GM23338 (cell line): ENCODE measurements around the gene A4GNT. TPM values are rescaled to one million over a fixed set of nuclear protein-coding genes. Genes with fewer than 3 reads are reported as not detected.
A peak's percentile ranks its signal among the peaks of the same experiment; 100 is the strongest.

Experiments used
- ATAC-seq: fragments of 200-7000 bp; cut with Tn5 transposase; 3 replicates; pipeline ENCODE4 v1.9.1; 2020
- DNase-seq: peaks from one replicate; pipeline ENCODE4 v3.0.0-alpha.2; 2015; ENCODE audit warnings: low spot score
- H2AFZ ChIP-seq: fragments of 200-600 bp; sonication (generic); 2 replicates; pipeline ENCODE4 v1.8.0; 2016; ENCODE audit warnings: antibody characterized with exemption, mild to moderate bottlenecking, moderate library complexity
- H3F3A ChIP-seq: fragments of 200-600 bp; sonication (generic); replicated peaks from 2 replicates; pipeline ENCODE4 v1.8.0; 2017; ENCODE audit warnings: antibody characterized with exemption, mixed run types, low read depth
- H3K27ac ChIP-seq: fragments of 200-600 bp; sonication (generic); 2 replicates; pipeline ENCODE4 v1.6.1; 2016; ENCODE audit warnings: low read depth
- H3K27me3 ChIP-seq: fragments of 200-600 bp; sonication (generic); 2 replicates; pipeline ENCODE4 v1.8.0; 2016; ENCODE audit warnings: mild to moderate bottlenecking, mixed run types, moderate library complexity; ENCODE audit not compliant: insufficient read depth
- H3K36me3 ChIP-seq: fragments of 200-600 bp; sonication (generic); 2 replicates; pipeline ENCODE4 v1.8.0; 2016; ENCODE audit warnings: mild to moderate bottlenecking; ENCODE audit not compliant: insufficient read depth
- H3K4me1 ChIP-seq: fragments of 200-600 bp; sonication (generic); 2 replicates; pipeline ENCODE4 v1.8.0; 2016; ENCODE audit warnings: mild to moderate bottlenecking, moderate library complexity; ENCODE audit not compliant: insufficient read depth
- H3K4me2 ChIP-seq: fragments of 200-600 bp; sonication (generic); 2 replicates; pipeline ENCODE4 v1.7.1; 2017; ENCODE audit warnings: mixed run types
- H3K4me3 ChIP-seq: fragments of 200-600 bp; sonication (generic); 2 replicates; pipeline ENCODE4 v1.6.1; 2016; ENCODE audit warnings: mixed run types
- H3K79me2 ChIP-seq: fragments of 200-600 bp; sonication (generic); replicated peaks from 2 replicates; pipeline ENCODE4 v1.8.0; 2017; ENCODE audit warnings: mild to moderate bottlenecking; ENCODE audit not compliant: insufficient read depth
- H3K9me2 ChIP-seq: fragments of 200-600 bp; sonication (generic); 2 replicates; pipeline ENCODE4 v1.8.0; 2017; ENCODE audit not compliant: insufficient read depth
- H4K20me1 ChIP-seq: fragments of 200-600 bp; sonication (generic); replicated peaks from 2 replicates; pipeline ENCODE4 v1.8.0; 2017; ENCODE audit warnings: mild to moderate bottlenecking; ENCODE audit not compliant: insufficient read depth
- H3K27ac Mint-ChIP-seq: 2 replicates; pipeline ENCODE4 v1.8.0; 2020; ENCODE audit warnings: inconsistent platforms, mild to moderate bottlenecking, moderate library complexity, mixed read lengths
- H3K27me3 Mint-ChIP-seq: 3 replicates; pipeline ENCODE4 v1.8.0; 2022; ENCODE audit warnings: low read depth, mild to moderate bottlenecking, moderate library complexity, mixed read lengths, inconsistent platforms; ENCODE audit not compliant: insufficient read depth, poor library complexity
- H3K36me3 Mint-ChIP-seq: 3 replicates; pipeline ENCODE4 v1.8.0; 2021; ENCODE audit warnings: low read depth, mild to moderate bottlenecking, inconsistent platforms, moderate library complexity, mixed read lengths
- H3K4me1 Mint-ChIP-seq: 3 replicates; pipeline ENCODE4 v1.8.0; 2020; ENCODE audit warnings: mild to moderate bottlenecking, inconsistent platforms, mixed read lengths
- H3K4me3 Mint-ChIP-seq: 3 replicates; pipeline ENCODE4 v1.8.0; 2021; ENCODE audit warnings: moderate library complexity, mild to moderate bottlenecking, inconsistent platforms, mixed read lengths
- H3K9me3 Mint-ChIP-seq: 3 replicates; pipeline ENCODE4 v1.8.0; 2020; ENCODE audit warnings: moderate library complexity, mild to moderate bottlenecking, inconsistent platforms, mixed read lengths
- CREB1 ChIP-seq: fragments of 250-450 bp; sonication (Bioruptor Pico); IDR thresholded peaks from 2 replicates; pipeline ENCODE4 v1.5.0; 2020; ENCODE audit warnings: low read depth, mild to moderate bottlenecking, moderate library complexity
- CTCF ChIP-seq, 2 experiments: fragments of 200-600 bp in 1 of 2; sonication (generic) in 1 of 2; conservative IDR thresholded peaks; 2 replicates each; pipeline versions ENCODE4 v1.5.1 to v1.6.1; 2016 to 2017; ENCODE audit warnings: antibody characterized with exemption in 2 of 2, low read depth in 2 of 2, mild to moderate bottlenecking in 2 of 2, moderate library complexity in 1 of 2
- ETS1 ChIP-seq: IDR thresholded peaks from 2 replicates; pipeline ENCODE4 v1.6.1; 2016; ENCODE audit warnings: antibody characterized with exemption
- NANOG ChIP-seq: IDR thresholded peaks from 2 replicates; pipeline ENCODE4 v1.6.1; 2016; ENCODE audit warnings: antibody characterized with exemption, borderline replicate concordance
- STAT1 ChIP-seq: IDR thresholded peaks from one replicate; pipeline ENCODE4 v1.6.1; 2016; ENCODE audit warnings: antibody characterized with exemption; ENCODE audit not compliant: unreplicated experiment
- ZNF331 ChIP-seq: fragments of 250-450 bp; sonication (Bioruptor Pico); IDR thresholded peaks from 2 replicates; pipeline ENCODE4 v1.5.0; 2020; ENCODE audit warnings: low read depth, mild to moderate bottlenecking, moderate library complexity
- ZNF462 ChIP-seq: fragments of 250-450 bp; sonication (Bioruptor Pico); IDR thresholded peaks from 2 replicates; pipeline ENCODE4 v1.5.0; 2020; ENCODE audit warnings: mild to moderate bottlenecking, moderate library complexity
- polyA plus RNA-seq: library from polyadenylated mRNA; unstranded; fragments of >200 nt; fragmentation: Nextera tagmentation; extraction: Ambion mirVana; gene quantifications from 2 replicates; pipeline ENCODE4 v1.2.1, GENCODE V29; 2016
- total RNA-seq: library from RNA; depleted of rRNA; stranded (reverse); fragments of >200 nt; shearing (Covaris generic); gene quantifications from 2 replicates; pipeline ENCODE4 v1.2.3, GENCODE V29; 2014
- TF ChIP-seq, protein P1 (sequence below): IDR thresholded peaks from one replicate; pipeline ENCODE4 v1.6.1; 2018; ENCODE audit warnings: antibody characterized with exemption; ENCODE audit not compliant: unreplicated experiment

The A4GNT gene
- total and polyA plus RNA-seq, 2 experiments from 2014 or later: not detected

GRCh38 chr3:138136201-138136600 lies 4.0 kb upstream of the A4GNT start:
- no peak overlapping the region for H3K27ac Mint-ChIP-seq
- no peak overlapping the region for H3K4me2 ChIP-seq

More at GRCh38 chr3:138136201-138136600, 4.0 kb upstream of the A4GNT start:
- Histone ChIP-seq H2AFZ (peak overlapping the region; percentile 9; the same call in 1 of the 2 replicates), H3K27me3 (no peaks in the 10 kb centered on the region), H3K27ac (no peak overlapping the region), H3F3A (no peaks in the 10 kb centered on the region), H4K20me1 (no peaks in the 10 kb centered on the region), H3K79me2 (no peaks in the 10 kb centered on the region), H3K4me3 (no peak overlapping the region), H3K36me3 (no peaks in the 10 kb centered on the region), H3K4me1 (no peaks in the 10 kb centered on the region), H3K9me2 (peaks cover 34% of the 10 kb centered on the region)
- DNase-seq (no peak), ATAC-seq (no peak)
- peaks cover 4% of the 10 kb centered on the region; the same call in 2 of the 3 replicates for H3K4me1 Mint-ChIP-seq
- no peaks in the 10 kb centered on the region for H3K36me3 Mint-ChIP-seq
- H3K4me3 Mint-ChIP-seq: no peak overlapping the region
- H3K9me3 Mint-ChIP-seq: no peaks in the 10 kb centered on the region; the same call in 2 of the 3 replicates
- TF ChIP-seq CTCF (conservative IDR thresholded peaks at IDR 0.05; ENCODE audit: low read depth in 2 of 2): no peak
- no peak for TF ChIP-seq STAT1
- TF ChIP-seq NANOG: no peak
- TF ChIP-seq, protein P1, sequence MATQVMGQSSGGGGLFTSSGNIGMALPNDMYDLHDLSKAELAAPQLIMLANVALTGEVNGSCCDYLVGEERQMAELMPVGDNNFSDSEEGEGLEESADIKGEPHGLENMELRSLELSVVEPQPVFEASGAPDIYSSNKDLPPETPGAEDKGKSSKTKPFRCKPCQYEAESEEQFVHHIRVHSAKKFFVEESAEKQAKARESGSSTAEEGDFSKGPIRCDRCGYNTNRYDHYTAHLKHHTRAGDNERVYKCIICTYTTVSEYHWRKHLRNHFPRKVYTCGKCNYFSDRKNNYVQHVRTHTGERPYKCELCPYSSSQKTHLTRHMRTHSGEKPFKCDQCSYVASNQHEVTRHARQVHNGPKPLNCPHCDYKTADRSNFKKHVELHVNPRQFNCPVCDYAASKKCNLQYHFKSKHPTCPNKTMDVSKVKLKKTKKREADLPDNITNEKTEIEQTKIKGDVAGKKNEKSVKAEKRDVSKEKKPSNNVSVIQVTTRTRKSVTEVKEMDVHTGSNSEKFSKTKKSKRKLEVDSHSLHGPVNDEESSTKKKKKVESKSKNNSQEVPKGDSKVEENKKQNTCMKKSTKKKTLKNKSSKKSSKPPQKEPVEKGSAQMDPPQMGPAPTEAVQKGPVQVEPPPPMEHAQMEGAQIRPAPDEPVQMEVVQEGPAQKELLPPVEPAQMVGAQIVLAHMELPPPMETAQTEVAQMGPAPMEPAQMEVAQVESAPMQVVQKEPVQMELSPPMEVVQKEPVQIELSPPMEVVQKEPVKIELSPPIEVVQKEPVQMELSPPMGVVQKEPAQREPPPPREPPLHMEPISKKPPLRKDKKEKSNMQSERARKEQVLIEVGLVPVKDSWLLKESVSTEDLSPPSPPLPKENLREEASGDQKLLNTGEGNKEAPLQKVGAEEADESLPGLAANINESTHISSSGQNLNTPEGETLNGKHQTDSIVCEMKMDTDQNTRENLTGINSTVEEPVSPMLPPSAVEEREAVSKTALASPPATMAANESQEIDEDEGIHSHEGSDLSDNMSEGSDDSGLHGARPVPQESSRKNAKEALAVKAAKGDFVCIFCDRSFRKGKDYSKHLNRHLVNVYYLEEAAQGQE: no peak
- no peak for TF ChIP-seq ZNF462
- TF ChIP-seq ZNF331: no peak
- no peak for TF ChIP-seq ETS1
- TF ChIP-seq CREB1 (CRISPR knock-in tag): no peak
- H3K27me3 Mint-ChIP-seq: no peaks in the 10 kb centered on the region
